HEK293 (cell line): Measurements from ENCODE around the gene CATSPERD.

ENCODE experiments used
- EGR2 ChIP-seq: fragments of 450-650 bp; formaldehyde crosslinking; IDR thresholded peaks from 2 replicates; pipeline ENCODE4 v1.5.1; 2016; ENCODE audit warnings: low read depth, missing biosample characterization, missing genetic modification characterization
- GLIS1 ChIP-seq: fragments of 450-650 bp; formaldehyde crosslinking; IDR thresholded peaks from 2 replicates; pipeline ENCODE4 v1.5.1; 2016; ENCODE audit warnings: missing biosample characterization, missing genetic modification characterization
- KLF10 ChIP-seq: fragments of 450-650 bp; IDR thresholded peaks from 2 replicates; pipeline ENCODE4 v1.5.1; 2018; ENCODE audit warnings: missing biosample characterization, mild to moderate bottlenecking, missing genetic modification characterization
- KLF9 ChIP-seq: fragments of 450-650 bp; formaldehyde crosslinking; IDR thresholded peaks from 2 replicates; pipeline ENCODE4 v1.5.1; 2016; ENCODE audit warnings: missing biosample characterization, missing genetic modification characterization, low read depth
- YY1 ChIP-seq: fragments of 450-650 bp; formaldehyde crosslinking; IDR thresholded peaks from 2 replicates; pipeline ENCODE4 v1.5.1; 2018; ENCODE audit warnings: missing biosample characterization, missing genetic modification characterization
- ZFHX2 ChIP-seq: fragments of 450-650 bp; formaldehyde crosslinking; conservative IDR thresholded peaks from 2 replicates; pipeline ENCODE4 v1.5.1; 2016; ENCODE audit warnings: missing biosample characterization, missing genetic modification characterization
- ZNF19 ChIP-seq: fragments of 450-650 bp; formaldehyde crosslinking; IDR thresholded peaks from 2 replicates; pipeline ENCODE4; 2016; ENCODE audit warnings: missing biosample characterization, missing genetic modification characterization, low read depth
- ZNF211 ChIP-seq: fragments of 450-650 bp; formaldehyde crosslinking; IDR thresholded peaks from 2 replicates; pipeline ENCODE4 v1.5.1; 2016; ENCODE audit warnings: low read depth, missing biosample characterization, missing genetic modification characterization
- ZNF350 ChIP-seq: fragments of 450-650 bp; formaldehyde crosslinking; IDR thresholded peaks from 2 replicates; pipeline ENCODE4 v1.5.0; 2017; ENCODE audit warnings: missing biosample characterization, mild to moderate bottlenecking, missing genetic modification characterization
- ZNF354C ChIP-seq: fragments of 450-650 bp; formaldehyde crosslinking; IDR thresholded peaks from 2 replicates; pipeline ENCODE4 v1.5.1; 2016; ENCODE audit warnings: missing biosample characterization, missing genetic modification characterization, low read depth, borderline replicate concordance
- ZNF394 ChIP-seq: fragments of 450-650 bp; formaldehyde crosslinking; IDR thresholded peaks from 2 replicates; pipeline ENCODE4 v1.5.1; 2016; ENCODE audit warnings: missing biosample characterization, missing genetic modification characterization, mild to moderate bottlenecking, moderate library complexity, borderline replicate concordance
- ZNF510 ChIP-seq: fragments of 450-650 bp; formaldehyde crosslinking; IDR thresholded peaks from 2 replicates; pipeline ENCODE4 v1.5.1; 2018; ENCODE audit warnings: mild to moderate bottlenecking, missing genetic modification characterization, missing biosample characterization; ENCODE audit not compliant: insufficient replicate concordance
- ZNF514 ChIP-seq: fragments of 450-650 bp; formaldehyde crosslinking; IDR thresholded peaks from 2 replicates; pipeline ENCODE4 v1.5.1; 2016; ENCODE audit warnings: missing biosample characterization, missing genetic modification characterization
- ZNF837 ChIP-seq: fragments of 450-650 bp; formaldehyde crosslinking; IDR thresholded peaks from 2 replicates; pipeline ENCODE4 v1.5.1; 2016; ENCODE audit warnings: missing biosample characterization, missing genetic modification characterization
- ZSCAN30 ChIP-seq: fragments of 450-650 bp; IDR thresholded peaks from 2 replicates; pipeline ENCODE4 v1.5.1; 2018; ENCODE audit warnings: missing biosample characterization, mild to moderate bottlenecking, missing genetic modification characterization, moderate library complexity
- ZXDB ChIP-seq: fragments of 450-650 bp; formaldehyde crosslinking; IDR thresholded peaks from 2 replicates; pipeline ENCODE4 v1.5.1; 2016; ENCODE audit warnings: missing biosample characterization, missing genetic modification characterization
- TF ChIP-seq, protein P1 (sequence below): fragments of 450-650 bp; formaldehyde crosslinking; IDR thresholded peaks from 2 replicates; pipeline ENCODE4 v1.5.1; 2016; ENCODE audit warnings: missing biosample characterization, missing genetic modification characterization
- TF ChIP-seq, protein P2 (sequence below): fragments of 450-650 bp; formaldehyde crosslinking; conservative IDR thresholded peaks from 2 replicates; pipeline ENCODE4 v1.5.1; 2016; ENCODE audit warnings: low read depth, missing biosample characterization, missing genetic modification characterization
- TF ChIP-seq, protein P3 (sequence below): fragments of 450-650 bp; formaldehyde crosslinking; IDR thresholded peaks from 2 replicates; pipeline ENCODE4 v1.5.1; 2016; ENCODE audit warnings: missing biosample characterization, missing genetic modification characterization
- TF ChIP-seq, protein P4 (sequence below): fragments of 450-650 bp; formaldehyde crosslinking; IDR thresholded peaks from 2 replicates; pipeline ENCODE4 v1.5.1; 2016; ENCODE audit warnings: missing biosample characterization, missing genetic modification characterization
- TF ChIP-seq, protein P5 (sequence below): fragments of 450-650 bp; formaldehyde crosslinking; IDR thresholded peaks from 2 replicates; pipeline ENCODE4 v1.5.1; 2016; ENCODE audit warnings: missing biosample characterization, missing genetic modification characterization
- TF ChIP-seq, protein P6 (sequence below): fragments of 450-650 bp; formaldehyde crosslinking; conservative IDR thresholded peaks from 2 replicates; pipeline ENCODE4 v1.5.1; 2016; ENCODE audit warnings: low read depth, missing biosample characterization, missing genetic modification characterization

The CATSPERD gene

DNA sequence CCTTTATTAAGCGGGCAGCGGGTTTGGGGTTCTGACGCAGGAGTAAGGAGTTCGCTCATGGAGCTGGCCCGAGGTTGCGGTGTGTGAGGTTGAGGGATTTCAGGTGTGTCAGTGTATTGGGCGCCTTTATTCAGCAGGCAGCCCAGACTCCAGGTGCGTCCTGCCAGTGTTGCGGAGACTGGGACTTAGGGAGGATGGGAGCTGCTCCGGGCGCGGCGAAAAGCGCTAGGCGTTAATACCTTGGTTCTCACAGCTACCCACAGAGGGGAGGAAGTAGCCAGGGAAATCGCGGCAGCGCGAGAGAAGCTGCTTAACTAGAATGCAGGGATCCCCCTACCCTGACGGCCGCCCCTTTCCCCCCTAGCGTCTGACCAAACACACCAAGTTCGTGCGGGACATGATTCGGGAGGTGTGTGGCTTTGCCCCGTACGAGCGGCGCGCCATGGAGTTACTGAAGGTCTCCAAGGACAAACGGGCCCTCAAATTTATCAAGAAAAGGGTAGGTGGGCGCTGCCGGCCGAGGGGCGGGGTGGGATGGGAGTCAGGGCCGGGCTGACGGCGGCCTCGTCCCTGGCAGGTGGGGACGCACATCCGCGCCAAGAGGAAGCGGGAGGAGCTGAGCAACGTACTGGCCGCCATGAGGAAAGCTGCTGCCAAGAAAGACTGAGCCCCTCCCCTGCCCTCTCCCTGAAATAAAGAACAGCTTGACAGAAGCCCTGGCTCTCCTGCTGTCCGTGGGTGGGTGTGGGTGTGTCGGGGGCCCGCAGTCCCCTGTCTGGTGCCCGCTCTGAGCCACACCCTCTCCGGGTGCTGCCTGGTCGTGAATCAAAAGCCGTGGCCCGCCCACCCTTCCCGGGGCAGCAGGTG, 29.2 kb upstream of the CATSPERD start (continued):
- TF ChIP-seq EGR2 (tag by site-specific recombination): peak; percentile 90
- TF ChIP-seq ZNF510 (tag by site-specific recombination): no peak
- TF ChIP-seq, protein P1, sequence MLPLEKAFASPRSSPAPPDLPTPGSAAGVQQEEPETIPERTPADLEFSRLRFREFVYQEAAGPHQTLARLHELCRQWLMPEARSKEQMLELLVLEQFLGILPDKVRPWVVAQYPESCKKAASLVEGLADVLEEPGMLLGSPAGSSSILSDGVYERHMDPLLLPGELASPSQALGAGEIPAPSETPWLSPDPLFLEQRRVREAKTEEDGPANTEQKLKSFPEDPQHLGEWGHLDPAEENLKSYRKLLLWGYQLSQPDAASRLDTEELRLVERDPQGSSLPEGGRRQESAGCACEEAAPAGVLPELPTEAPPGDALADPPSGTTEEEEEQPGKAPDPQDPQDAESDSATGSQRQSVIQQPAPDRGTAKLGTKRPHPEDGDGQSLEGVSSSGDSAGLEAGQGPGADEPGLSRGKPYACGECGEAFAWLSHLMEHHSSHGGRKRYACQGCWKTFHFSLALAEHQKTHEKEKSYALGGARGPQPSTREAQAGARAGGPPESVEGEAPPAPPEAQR (tag by site-specific recombination): no peak
- TF ChIP-seq ZNF350: no peak
- TF ChIP-seq, protein P2, sequence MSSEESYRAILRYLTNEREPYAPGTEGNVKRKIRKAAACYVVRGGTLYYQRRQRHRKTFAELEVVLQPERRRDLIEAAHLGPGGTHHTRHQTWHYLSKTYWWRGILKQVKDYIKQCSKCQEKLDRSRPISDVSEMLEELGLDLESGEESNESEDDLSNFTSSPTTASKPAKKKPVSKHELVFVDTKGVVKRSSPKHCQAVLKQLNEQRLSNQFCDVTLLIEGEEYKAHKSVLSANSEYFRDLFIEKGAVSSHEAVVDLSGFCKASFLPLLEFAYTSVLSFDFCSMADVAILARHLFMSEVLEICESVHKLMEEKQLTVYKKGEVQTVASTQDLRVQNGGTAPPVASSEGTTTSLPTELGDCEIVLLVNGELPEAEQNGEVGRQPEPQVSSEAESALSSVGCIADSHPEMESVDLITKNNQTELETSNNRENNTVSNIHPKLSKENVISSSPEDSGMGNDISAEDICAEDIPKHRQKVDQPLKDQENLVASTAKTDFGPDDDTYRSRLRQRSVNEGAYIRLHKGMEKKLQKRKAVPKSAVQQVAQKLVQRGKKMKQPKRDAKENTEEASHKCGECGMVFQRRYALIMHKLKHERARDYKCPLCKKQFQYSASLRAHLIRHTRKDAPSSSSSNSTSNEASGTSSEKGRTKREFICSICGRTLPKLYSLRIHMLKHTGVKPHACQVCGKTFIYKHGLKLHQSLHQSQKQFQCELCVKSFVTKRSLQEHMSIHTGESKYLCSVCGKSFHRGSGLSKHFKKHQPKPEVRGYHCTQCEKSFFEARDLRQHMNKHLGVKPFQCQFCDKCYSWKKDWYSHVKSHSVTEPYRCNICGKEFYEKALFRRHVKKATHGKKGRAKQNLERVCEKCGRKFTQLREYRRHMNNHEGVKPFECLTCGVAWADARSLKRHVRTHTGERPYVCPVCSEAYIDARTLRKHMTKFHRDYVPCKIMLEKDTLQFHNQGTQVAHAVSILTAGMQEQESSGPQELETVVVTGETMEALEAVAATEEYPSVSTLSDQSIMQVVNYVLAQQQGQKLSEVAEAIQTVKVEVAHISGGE: 0 out of 2 replicates have a peak, but pooled peaks have one; percentile 13
- TF ChIP-seq, protein P3, sequence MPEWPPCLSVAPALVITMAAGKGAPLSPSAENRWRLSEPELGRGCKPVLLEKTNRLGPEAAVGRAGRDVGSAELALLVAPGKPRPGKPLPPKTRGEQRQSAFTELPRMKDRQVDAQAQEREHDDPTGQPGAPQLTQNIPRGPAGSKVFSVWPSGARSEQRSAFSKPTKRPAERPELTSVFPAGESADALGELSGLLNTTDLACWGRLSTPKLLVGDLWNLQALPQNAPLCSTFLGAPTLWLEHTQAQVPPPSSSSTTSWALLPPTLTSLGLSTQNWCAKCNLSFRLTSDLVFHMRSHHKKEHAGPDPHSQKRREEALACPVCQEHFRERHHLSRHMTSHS (tag by site-specific recombination): no peak
- TF ChIP-seq, protein P4, sequence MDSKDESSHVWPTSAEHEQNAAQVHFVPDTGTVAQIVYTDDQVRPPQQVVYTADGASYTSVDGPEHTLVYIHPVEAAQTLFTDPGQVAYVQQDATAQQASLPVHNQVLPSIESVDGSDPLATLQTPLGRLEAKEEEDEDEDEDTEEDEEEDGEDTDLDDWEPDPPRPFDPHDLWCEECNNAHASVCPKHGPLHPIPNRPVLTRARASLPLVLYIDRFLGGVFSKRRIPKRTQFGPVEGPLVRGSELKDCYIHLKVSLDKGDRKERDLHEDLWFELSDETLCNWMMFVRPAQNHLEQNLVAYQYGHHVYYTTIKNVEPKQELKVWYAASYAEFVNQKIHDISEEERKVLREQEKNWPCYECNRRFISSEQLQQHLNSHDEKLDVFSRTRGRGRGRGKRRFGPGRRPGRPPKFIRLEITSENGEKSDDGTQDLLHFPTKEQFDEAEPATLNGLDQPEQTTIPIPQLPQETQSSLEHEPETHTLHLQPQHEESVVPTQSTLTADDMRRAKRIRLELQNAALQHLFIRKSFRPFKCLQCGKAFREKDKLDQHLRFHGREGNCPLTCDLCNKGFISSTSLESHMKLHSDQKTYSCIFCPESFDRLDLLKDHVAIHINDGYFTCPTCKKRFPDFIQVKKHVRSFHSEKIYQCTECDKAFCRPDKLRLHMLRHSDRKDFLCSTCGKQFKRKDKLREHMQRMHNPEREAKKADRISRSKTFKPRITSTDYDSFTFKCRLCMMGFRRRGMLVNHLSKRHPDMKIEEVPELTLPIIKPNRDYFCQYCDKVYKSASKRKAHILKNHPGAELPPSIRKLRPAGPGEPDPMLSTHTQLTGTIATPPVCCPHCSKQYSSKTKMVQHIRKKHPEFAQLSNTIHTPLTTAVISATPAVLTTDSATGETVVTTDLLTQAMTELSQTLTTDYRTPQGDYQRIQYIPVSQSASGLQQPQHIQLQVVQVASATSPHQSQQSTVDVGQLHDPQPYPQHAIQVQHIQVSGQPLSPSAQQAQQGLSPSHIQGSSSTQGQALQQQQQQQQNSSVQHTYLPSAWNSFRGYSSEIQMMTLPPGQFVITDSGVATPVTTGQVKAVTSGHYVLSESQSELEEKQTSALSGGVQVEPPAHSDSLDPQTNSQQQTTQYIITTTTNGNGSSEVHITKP (tag by site-specific recombination): no peak
- TF ChIP-seq ZNF394: peak; percentile 55
- no peak; the same call in 1 of the 2 replicates for TF ChIP-seq YY1
- no peak for TF ChIP-seq ZNF211 (tag by site-specific recombination)
- TF ChIP-seq ZNF837 (tag by site-specific recombination): peak; percentile 27; the same call in 1 of the 2 replicates
- no peak for TF ChIP-seq ZXDB (tag by site-specific recombination)
- TF ChIP-seq, protein P5, sequence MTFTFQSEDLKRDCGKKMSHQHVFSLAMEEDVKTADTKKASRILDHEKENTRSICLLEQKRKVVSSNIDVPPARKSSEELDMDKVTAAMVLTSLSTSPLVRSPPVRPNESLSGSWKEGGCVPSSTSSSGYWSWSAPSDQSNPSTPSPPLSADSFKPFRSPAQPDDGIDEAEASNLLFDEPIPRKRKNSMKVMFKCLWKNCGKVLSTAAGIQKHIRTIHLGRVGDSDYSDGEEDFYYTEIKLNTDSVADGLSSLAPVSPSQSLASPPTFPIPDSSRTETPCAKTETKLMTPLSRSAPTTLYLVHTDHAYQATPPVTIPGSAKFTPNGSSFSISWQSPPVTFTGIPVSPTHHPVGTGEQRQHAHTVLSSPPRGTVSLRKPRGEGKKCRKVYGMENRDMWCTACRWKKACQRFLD (tag by site-specific recombination): no peak
- TF ChIP-seq ZNF514 (tag by site-specific recombination): no peak
- TF ChIP-seq, protein P6, sequence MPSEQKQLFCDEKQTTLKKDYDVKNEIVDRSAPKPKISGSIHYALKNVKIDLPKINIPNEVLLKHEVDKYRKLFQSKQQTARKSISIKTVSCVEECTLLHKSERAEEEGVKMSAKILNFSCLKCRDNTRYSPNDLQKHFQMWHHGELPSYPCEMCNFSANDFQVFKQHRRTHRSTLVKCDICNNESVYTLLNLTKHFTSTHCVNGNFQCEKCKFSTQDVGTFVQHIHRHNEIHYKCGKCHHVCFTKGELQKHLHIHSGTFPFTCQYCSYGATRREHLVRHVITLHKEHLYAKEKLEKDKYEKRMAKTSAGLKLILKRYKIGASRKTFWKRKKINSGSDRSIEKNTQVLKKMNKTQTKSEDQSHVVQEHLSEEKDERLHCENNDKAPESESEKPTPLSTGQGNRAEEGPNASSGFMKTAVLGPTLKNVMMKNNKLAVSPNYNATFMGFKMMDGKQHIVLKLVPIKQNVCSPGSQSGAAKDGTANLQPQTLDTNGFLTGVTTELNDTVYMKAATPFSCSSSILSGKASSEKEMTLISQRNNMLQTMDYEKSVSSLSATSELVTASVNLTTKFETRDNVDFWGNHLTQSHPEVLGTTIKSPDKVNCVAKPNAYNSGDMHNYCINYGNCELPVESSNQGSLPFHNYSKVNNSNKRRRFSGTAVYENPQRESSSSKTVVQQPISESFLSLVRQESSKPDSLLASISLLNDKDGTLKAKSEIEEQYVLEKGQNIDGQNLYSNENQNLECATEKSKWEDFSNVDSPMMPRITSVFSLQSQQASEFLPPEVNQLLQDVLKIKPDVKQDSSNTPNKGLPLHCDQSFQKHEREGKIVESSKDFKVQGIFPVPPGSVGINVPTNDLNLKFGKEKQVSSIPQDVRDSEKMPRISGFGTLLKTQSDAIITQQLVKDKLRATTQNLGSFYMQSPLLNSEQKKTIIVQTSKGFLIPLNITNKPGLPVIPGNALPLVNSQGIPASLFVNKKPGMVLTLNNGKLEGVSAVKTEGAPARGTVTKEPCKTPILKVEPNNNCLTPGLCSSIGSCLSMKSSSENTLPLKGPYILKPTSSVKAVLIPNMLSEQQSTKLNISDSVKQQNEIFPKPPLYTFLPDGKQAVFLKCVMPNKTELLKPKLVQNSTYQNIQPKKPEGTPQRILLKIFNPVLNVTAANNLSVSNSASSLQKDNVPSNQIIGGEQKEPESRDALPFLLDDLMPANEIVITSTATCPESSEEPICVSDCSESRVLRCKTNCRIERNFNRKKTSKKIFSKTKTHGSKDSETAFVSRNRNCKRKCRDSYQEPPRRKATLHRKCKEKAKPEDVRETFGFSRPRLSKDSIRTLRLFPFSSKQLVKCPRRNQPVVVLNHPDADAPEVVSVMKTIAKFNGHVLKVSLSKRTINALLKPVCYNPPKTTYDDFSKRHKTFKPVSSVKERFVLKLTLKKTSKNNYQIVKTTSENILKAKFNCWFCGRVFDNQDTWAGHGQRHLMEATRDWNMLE (tag by site-specific recombination): no peak
- peak; percentile 98 for TF ChIP-seq KLF9 (tag by site-specific recombination)
- peak; percentile 99 for TF ChIP-seq KLF10
- no peak for TF ChIP-seq ZNF19 (tag by site-specific recombination)
- TF ChIP-seq ZNF354C (tag by site-specific recombination): no peak
- TF ChIP-seq ZSCAN30 (tag by site-specific recombination): no peak
- TF ChIP-seq GLIS1 (tag by site-specific recombination): peak; percentile 18; the same call in 1 of the 2 replicates
- peak; percentile 95 for TF ChIP-seq ZFHX2 (tag by site-specific recombination)
